Gastrocnemius medialis (tissue), 4 donors: ENCODE data around the gene MRPL17. TPM values are rescaled to one million over a fixed set of nuclear protein-coding genes. Genes with fewer than 3 reads are reported as not detected.
"Not testable (repeated sequence)": the region's sequence is repeated elsewhere in the genome, so short reads cannot be mapped to it uniquely, and the experiment has no call there.

Experiments used
- ATAC-seq, 2 donors: fragments of 150-250 bp; one replicate each; pipeline ENCODE4 v1.9.1; 2016
- DNase-seq, 2 donors: peaks; one replicate each; pipeline ENCODE4 v3.0.0-alpha.2; 2019
- H3K27ac ChIP-seq, 4 donors: fragments of 200-600 bp; sonication (generic); 1 replicate in 1 of 4; 2 replicates in 3 of 4; pipeline ENCODE4 v1.5.1; 2016 to 2018; ENCODE audit warnings: mild to moderate bottlenecking in 2 of 4, moderate library complexity in 1 of 4
- H3K27me3 ChIP-seq, 3 donors: fragments of 200-600 bp; sonication (generic) in 2 of 3; 1 replicate in 1 of 3; 2 replicates in 2 of 3; pipeline versions ENCODE4 v1.5.1 to v1.6.0; 2016 to 2019; ENCODE audit warnings: mild to moderate bottlenecking in 1 of 3, moderate library complexity in 1 of 3
- H3K36me3 ChIP-seq, 2 donors: fragments of 200-600 bp; sonication (generic) in 1 of 2; one replicate each; pipeline ENCODE4 v1.5.1; 2017 to 2018
- H3K4me1 ChIP-seq, 2 donors: fragments of 200-600 bp; sonication (generic) in 1 of 2; one replicate each; pipeline ENCODE4 v1.5.1; 2016 to 2017; ENCODE audit warnings: mild to moderate bottlenecking in 2 of 2
- H3K4me3 ChIP-seq, 4 donors: fragments of 200-600 bp; sonication (generic) in 3 of 4; 1 replicate in 1 of 4; 2 replicates in 3 of 4; pipeline ENCODE4 v1.5.1; 2016 to 2019; ENCODE audit warnings: mild to moderate bottlenecking in 2 of 4
- H3K9me3 ChIP-seq, 3 donors: fragments of 200-600 bp; sonication (generic) in 2 of 3; 1 replicate in 1 of 3; 2 replicates in 2 of 3; pipeline ENCODE4 v1.5.1; 2016 to 2019
- POLR2A ChIP-seq, 2 donors: fragments of 450-650 bp; IDR thresholded peaks; one replicate each; pipeline ENCODE4 v1.6.1; 2017; ENCODE audit warnings: antibody characterized with exemption in 2 of 2, mild to moderate bottlenecking in 2 of 2, moderate library complexity in 2 of 2
- in situ Hi-C, 4 donors: fragments of 200-750 bp; cut with MboI; loops; one replicate each; pipeline versions ENCODE4 v1.15.0 to v1.8.0; 2017; ENCODE audit warnings: low sequenced_read_pairs in 4 of 4
- intact Hi-C: fragments of 100-400 bp; cut with DNase I; formaldehyde crosslinking; loops from one replicate; pipeline ENCODE4 v1.15.1; 2023; ENCODE audit warnings: low total_unique reads
- total RNA-seq, 4 donors: library from RNA; depleted of rRNA; stranded (reverse); fragments of >200 nt; gene quantifications; one replicate each; pipeline versions ENCODE4 v1.1.0 to v1.2.3, GENCODE V29; 2016
- TF ChIP-seq, protein P1 (sequence below), 5 experiments: fragments of 450-650 bp in 3 of 5; fragments of 200-600 bp in 2 of 5; sonication (generic) in 2 of 5; IDR thresholded peaks in 4 of 5; conservative IDR thresholded peaks in 1 of 5; 1 replicate in 4 of 5; 2 replicates in 1 of 5; pipeline ENCODE4 v1.5.1; 2016 to 2019; ENCODE audit warnings: antibody characterized with exemption in 5 of 5, mild to moderate bottlenecking in 3 of 5, moderate library complexity in 3 of 5

MRPL17 gene
- total RNA-seq, 4 donors from 2014 or later = 25.1 to 33.4 (median 27.7) TPM

DNA sequence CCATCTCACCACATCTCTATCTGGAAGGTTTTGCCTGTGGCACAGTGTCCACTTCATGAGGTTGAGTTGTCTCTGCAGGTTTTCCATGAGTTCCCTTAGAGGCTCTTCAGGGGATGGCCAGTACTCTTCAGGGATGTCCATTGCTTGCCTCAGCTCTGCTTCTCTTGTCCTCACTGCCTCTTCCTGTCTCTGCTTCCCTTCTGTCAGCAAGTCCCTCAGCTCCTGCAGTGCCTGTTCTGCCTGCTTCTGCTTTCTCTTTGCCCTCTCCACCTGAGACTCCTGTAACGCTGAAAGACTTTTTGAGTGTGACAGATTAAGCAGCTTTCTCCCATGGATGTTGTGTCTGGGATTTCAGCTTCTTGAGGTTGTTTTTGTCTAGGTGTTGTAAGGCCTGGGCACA, 38.2 kb upstream of the MRPL17 start:
- H3K27me3 ChIP-seq = no peaks in the 10 kb centered on the region
- ATAC-seq = no peak

DNA sequence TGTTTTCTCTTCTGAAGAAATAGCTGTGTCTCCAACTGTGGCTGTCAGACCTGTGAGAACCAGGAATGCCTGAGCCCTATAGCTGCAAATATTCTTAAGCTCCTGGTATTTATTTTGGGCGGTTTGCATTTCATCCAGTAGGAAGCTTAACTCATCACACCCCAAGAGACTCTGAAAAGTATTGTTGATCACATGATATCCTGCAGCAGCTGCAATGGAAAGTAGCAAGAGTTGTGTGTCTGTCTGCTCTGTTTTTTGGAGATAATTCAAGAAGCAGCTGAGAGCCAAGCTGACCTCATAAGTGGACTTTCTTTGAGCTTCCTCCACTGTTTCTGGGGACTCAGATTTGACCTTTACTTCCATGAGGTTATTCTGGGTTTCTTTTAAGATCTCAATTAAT, 36.4 kb upstream of the MRPL17 start:
- ATAC-seq = no peak
- intact Hi-C loops = no loop called here

More for the DNA sequence above, 38.2 kb upstream of the MRPL17 start:
- TF ChIP-seq, protein P1, sequence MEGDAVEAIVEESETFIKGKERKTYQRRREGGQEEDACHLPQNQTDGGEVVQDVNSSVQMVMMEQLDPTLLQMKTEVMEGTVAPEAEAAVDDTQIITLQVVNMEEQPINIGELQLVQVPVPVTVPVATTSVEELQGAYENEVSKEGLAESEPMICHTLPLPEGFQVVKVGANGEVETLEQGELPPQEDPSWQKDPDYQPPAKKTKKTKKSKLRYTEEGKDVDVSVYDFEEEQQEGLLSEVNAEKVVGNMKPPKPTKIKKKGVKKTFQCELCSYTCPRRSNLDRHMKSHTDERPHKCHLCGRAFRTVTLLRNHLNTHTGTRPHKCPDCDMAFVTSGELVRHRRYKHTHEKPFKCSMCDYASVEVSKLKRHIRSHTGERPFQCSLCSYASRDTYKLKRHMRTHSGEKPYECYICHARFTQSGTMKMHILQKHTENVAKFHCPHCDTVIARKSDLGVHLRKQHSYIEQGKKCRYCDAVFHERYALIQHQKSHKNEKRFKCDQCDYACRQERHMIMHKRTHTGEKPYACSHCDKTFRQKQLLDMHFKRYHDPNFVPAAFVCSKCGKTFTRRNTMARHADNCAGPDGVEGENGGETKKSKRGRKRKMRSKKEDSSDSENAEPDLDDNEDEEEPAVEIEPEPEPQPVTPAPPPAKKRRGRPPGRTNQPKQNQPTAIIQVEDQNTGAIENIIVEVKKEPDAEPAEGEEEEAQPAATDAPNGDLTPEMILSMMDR (IDR thresholded peaks at IDR 0.05 in 4 of 5, conservative IDR thresholded peaks at IDR 0.05 in 1 of 5) = no peak
- TF ChIP-seq POLR2A (IDR thresholded peaks at IDR 0.05) = no peak
- H3K36me3 ChIP-seq = no peaks in the 10 kb centered on the region
- H3K9me3 ChIP-seq = no peaks in the 10 kb centered on the region
- in situ Hi-C loops = no loop called here
- intact Hi-C loops = no loop called here
- no peak for DNase-seq
- no peak overlapping the region for H3K4me3 ChIP-seq
- H3K27ac ChIP-seq = no peak overlapping the region
- no peaks in the 10 kb centered on the region for H3K4me1 ChIP-seq

DNA sequence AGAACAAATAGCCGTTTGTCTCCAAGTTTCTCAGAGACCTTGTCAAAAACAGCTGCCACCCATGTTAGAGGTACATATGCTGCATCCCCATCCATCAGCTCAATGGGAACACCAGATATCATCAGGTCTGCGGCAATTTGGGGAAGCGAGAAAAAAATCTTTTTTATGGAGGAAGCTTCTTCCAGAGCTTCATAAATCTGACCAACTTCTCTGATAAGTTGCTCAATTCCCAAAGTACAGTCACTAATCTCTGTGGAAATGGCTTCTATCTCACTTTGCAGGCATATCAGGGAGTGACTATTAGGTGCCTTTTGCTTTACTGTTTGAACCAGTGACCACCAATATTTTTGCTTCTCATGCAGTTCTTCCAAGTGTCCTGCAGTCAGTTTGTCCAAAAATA, 34.3 kb upstream of the MRPL17 start:
- intact Hi-C loops (no loop called here), in situ Hi-C loops (no loop called here)
- no peaks in the 10 kb centered on the region for H3K36me3 ChIP-seq
- H3K9me3 ChIP-seq = no peaks in the 10 kb centered on the region
- no peak overlapping the region for H3K27ac ChIP-seq
- ATAC-seq (no peak), DNase-seq (no peak)
- H3K4me1 ChIP-seq = no peaks in the 10 kb centered on the region
- no peaks in the 10 kb centered on the region for H3K27me3 ChIP-seq
- no peak for TF ChIP-seq POLR2A (IDR thresholded peaks at IDR 0.05)
- TF ChIP-seq, protein P1 (IDR thresholded peaks at IDR 0.05 in 4 of 5, conservative IDR thresholded peaks at IDR 0.05 in 1 of 5) = no peak
- H3K4me3 ChIP-seq = no peak overlapping the region

More for the DNA sequence above, 36.4 kb upstream of the MRPL17 start:
- H3K27ac ChIP-seq = no peak overlapping the region
- no peak overlapping the region for H3K4me3 ChIP-seq
- no peak for DNase-seq
- H3K36me3 ChIP-seq = no peaks in the 10 kb centered on the region
- in situ Hi-C loops = no loop called here
- no peak for TF ChIP-seq POLR2A (IDR thresholded peaks at IDR 0.05)
- no peaks in the 10 kb centered on the region for H3K27me3 ChIP-seq
- no peaks in the 10 kb centered on the region for H3K9me3 ChIP-seq
- H3K4me1 ChIP-seq = no peaks in the 10 kb centered on the region

DNA sequence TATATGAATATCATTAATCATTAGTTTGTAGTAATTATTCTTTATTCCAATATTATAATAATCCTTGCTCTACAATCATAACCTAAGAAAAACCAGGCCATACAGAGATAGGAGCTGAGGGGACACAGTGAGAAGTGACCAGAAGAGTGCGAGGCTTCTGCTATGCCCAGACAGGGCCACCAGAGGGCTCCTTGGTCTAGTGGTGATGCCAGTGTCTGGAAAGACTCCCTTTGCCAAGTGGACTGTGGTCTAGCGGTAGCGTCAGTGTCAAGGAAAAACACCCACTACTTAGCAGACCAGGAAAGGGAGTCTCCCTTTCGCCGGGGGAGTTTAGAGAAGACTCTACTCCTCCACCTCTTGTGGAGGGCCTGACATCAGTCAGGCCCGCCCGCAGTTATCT, 28.4 kb upstream of the MRPL17 start:
- ATAC-seq, in situ Hi-C loops, intact Hi-C loops, H3K36me3 ChIP-seq, H3K27me3 ChIP-seq, H3K9me3 ChIP-seq, H3K4me3 ChIP-seq, DNase-seq, H3K27ac ChIP-seq, H3K4me1 ChIP-seq: not testable (repeated sequence)

DNA sequence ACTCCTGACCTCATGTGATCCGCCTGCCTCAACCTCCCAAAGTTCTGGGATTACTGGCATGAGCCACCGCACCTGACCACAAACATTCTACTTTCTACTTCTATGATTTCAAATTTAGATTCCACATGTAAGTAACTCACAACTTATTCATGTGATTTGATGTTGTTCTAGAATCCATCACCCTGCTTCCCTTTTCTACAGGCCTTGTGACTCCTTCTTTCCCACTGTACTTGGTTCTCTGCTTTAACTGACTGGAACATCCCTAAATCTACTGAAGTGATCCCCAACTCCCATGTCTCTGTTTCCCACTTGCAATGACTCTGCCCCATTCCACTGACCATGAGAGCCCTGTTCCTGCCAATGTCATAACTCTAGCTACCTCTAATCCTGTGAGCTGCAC, 25.7 kb upstream of the MRPL17 start:
- TF ChIP-seq, protein P1 (IDR thresholded peaks at IDR 0.05 in 4 of 5, conservative IDR thresholded peaks at IDR 0.05 in 1 of 5) = no peak
- Histone ChIP-seq H3K9me3 (no peaks in the 10 kb centered on the region), H3K27ac (no peak overlapping the region), H3K4me1 (no peaks in the 10 kb centered on the region), H3K36me3 (no peaks in the 10 kb centered on the region), H3K4me3 (no peak overlapping the region), H3K27me3 (no peaks in the 10 kb centered on the region)
- intact Hi-C loops = no loop called here
- in situ Hi-C loops = loop anchor here in 1 of 4 donors (5.0 kb wide), 1 partner anchor 177 kb away; no protein-coding TSS in a partner anchor
- no peak for ATAC-seq
- DNase-seq = no peak
